ENCODE measurements around the gene WWC2. TPM values are rescaled to one million over a fixed set of nuclear protein-coding genes. Genes with fewer than 3 reads are reported as not detected.

WWC2 gene
- total RNA-seq, 1 donor from 2014 or later, result 39.6 TPM

- Histone ChIP-seq H4K20me1 (ENCODE audit: low read depth) (no peaks in the 10 kb centered on the region), H3F3A (ENCODE audit: low read depth) (no peaks in the 10 kb centered on the region), H3K79me2 (ENCODE audit: low read depth) (no peaks in the 10 kb centered on the region), H3K9me3 (ENCODE audit: low read depth) (no peaks in the 10 kb centered on the region), H3K4me1 (peaks cover 8% of the 10 kb centered on the region), H3K27ac (no peak overlapping the region), H2AFZ (replicated peaks) (no peak overlapping the region), H3K9ac (no peak overlapping the region), H3K27me3 (no peaks in the 10 kb centered on the region), H3K4me2 (no peak overlapping the region), H3K4me3 (no peak overlapping the region), H3K36me3 (no peaks in the 10 kb centered on the region)
- Mint-ChIP-seq H3K9me3 (peaks cover 8% of the 10 kb centered on the region), H3K4me1 (peaks cover 21% of the 10 kb centered on the region), H3K4me3 (no peak overlapping the region), H3K27ac (no peak overlapping the region), H3K27me3 (ENCODE audit: insufficient read depth, low read depth) (peaks cover 22% of the 10 kb centered on the region), H3K36me3 (no peaks in the 10 kb centered on the region)
- no peak for TF ChIP-seq EZH2 (IDR thresholded peaks at IDR 0.05)
- TF ChIP-seq, protein P1, sequence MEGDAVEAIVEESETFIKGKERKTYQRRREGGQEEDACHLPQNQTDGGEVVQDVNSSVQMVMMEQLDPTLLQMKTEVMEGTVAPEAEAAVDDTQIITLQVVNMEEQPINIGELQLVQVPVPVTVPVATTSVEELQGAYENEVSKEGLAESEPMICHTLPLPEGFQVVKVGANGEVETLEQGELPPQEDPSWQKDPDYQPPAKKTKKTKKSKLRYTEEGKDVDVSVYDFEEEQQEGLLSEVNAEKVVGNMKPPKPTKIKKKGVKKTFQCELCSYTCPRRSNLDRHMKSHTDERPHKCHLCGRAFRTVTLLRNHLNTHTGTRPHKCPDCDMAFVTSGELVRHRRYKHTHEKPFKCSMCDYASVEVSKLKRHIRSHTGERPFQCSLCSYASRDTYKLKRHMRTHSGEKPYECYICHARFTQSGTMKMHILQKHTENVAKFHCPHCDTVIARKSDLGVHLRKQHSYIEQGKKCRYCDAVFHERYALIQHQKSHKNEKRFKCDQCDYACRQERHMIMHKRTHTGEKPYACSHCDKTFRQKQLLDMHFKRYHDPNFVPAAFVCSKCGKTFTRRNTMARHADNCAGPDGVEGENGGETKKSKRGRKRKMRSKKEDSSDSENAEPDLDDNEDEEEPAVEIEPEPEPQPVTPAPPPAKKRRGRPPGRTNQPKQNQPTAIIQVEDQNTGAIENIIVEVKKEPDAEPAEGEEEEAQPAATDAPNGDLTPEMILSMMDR (IDR thresholded peaks at IDR 0.05), result no peak
- TF ChIP-seq EZH2phosphoT487 (IDR thresholded peaks at IDR 0.05), result no peak
- no peak for DNase-seq (ENCODE audit: low spot score)
Observed at GRCh38 chr4:183349673-183350072, 250.6 kb downstream of the WWC2 start.

DNA sequence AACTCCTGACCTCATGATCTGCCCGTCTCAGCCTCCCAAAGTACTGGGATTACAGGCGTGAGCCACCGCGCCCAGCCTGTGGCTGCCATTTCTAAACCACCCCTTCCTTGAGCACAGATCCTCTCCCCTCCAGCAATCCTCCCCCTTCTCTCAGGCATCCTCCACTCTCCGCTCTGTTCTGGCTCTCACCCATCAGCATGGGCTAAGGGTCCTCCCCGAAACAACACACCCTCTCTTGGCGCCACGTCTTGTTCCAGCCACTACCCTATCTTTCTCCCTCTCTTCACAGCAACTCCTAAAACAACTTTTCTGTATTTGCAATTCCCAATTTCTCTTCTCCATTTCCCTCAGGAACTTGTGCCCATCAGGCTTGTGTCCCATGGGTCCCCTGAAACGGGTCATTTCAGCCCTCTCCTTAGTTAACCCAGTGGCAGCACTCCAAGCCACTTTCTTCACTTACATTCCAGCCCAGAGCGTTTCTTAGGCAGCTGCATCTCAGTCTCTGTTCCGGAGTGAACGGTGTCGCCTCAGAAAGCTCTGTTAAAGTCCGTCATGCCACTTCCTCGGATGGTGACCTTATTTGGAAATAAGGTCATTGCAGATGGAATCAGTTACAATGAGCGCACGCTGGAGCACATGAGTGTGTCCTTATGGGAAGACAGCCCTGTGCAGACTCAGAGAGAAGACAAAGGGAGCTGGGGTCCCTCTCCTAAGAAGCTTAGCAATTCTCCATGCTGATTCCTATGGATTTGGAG lies 251.4 kb downstream of the WWC2 start:
- Mint-ChIP-seq H3K27me3 (ENCODE audit: insufficient read depth, low read depth) (peaks cover 21% of the 10 kb centered on the region), H3K4me3 (no peak overlapping the region), H3K36me3 (no peaks in the 10 kb centered on the region), H3K4me1 (peaks cover 20% of the 10 kb centered on the region), H3K9me3 (peaks cover 8% of the 10 kb centered on the region), H3K27ac (peak overlapping the region; percentile 42)
- H3K27me3 ChIP-seq, result no peaks in the 10 kb centered on the region
- no peak overlapping the region for H3K4me3 ChIP-seq
- no peaks in the 10 kb centered on the region for H3K79me2 ChIP-seq (ENCODE audit: low read depth)
- no peak for DNase-seq (ENCODE audit: low spot score)
- H3K27ac ChIP-seq, result no peak overlapping the region
- no peak overlapping the region for H3K9ac ChIP-seq
- no peaks in the 10 kb centered on the region for H3K9me3 ChIP-seq (ENCODE audit: low read depth)
- H3K36me3 ChIP-seq, result no peaks in the 10 kb centered on the region
- TF ChIP-seq, protein P1 (IDR thresholded peaks at IDR 0.05), result no peak
- TF ChIP-seq EZH2phosphoT487 (IDR thresholded peaks at IDR 0.05) (no peak), EZH2 (IDR thresholded peaks at IDR 0.05) (no peak)
- no peaks in the 10 kb centered on the region for H4K20me1 ChIP-seq (ENCODE audit: low read depth)
- peaks cover 3% of the 10 kb centered on the region for H3K4me1 ChIP-seq
- no peaks in the 10 kb centered on the region for H3F3A ChIP-seq (ENCODE audit: low read depth)
- H2AFZ ChIP-seq (replicated peaks), result peak overlapping the region; percentile 17
- H3K4me2 ChIP-seq, result no peak overlapping the region

GRCh38 chr4:183352546-183352945 lies 253.5 kb downstream of the WWC2 start:
- Mint-ChIP-seq H3K9me3 (peaks cover 8% of the 10 kb centered on the region), H3K27ac (no peak overlapping the region), H3K4me1 (peaks cover 21% of the 10 kb centered on the region), H3K27me3 (ENCODE audit: insufficient read depth, low read depth) (peaks cover 18% of the 10 kb centered on the region), H3K4me3 (no peak overlapping the region), H3K36me3 (no peaks in the 10 kb centered on the region)
- Histone ChIP-seq H4K20me1 (ENCODE audit: low read depth) (no peaks in the 10 kb centered on the region), H3K9ac (no peak overlapping the region), H3K9me3 (ENCODE audit: low read depth) (no peaks in the 10 kb centered on the region), H3K4me3 (no peak overlapping the region), H3K4me1 (no peaks in the 10 kb centered on the region), H3K79me2 (ENCODE audit: low read depth) (no peaks in the 10 kb centered on the region), H3K4me2 (no peak overlapping the region), H3K27ac (no peak overlapping the region), H2AFZ (replicated peaks) (no peak overlapping the region), H3K27me3 (no peaks in the 10 kb centered on the region), H3K36me3 (no peaks in the 10 kb centered on the region), H3F3A (ENCODE audit: low read depth) (no peaks in the 10 kb centered on the region)
- no peak for TF ChIP-seq EZH2 (IDR thresholded peaks at IDR 0.05)
- TF ChIP-seq EZH2phosphoT487 (IDR thresholded peaks at IDR 0.05), result no peak
- TF ChIP-seq, protein P1 (IDR thresholded peaks at IDR 0.05), result no peak
- DNase-seq (ENCODE audit: low spot score), result no peak
